Measurements from ENCODE around the gene SRP14. TPM values are rescaled to one million over a fixed set of nuclear protein-coding genes. Genes with fewer than 3 reads are reported as not detected.
A peak's percentile ranks its signal among the peaks of the same experiment; 100 is the strongest.

Gene SRP14
- total RNA-seq = 100 to 1,000 TPM; 173 to 689 (median 318) TPM
- 100 to 1,000 TPM; 352 to 989 (median 549) TPM for polyA plus RNA-seq
- long read RNA-seq, donor 1, transcript SRP14-201 (5 exons, 1,077 nt) = major isoform, 585 of 711 reads
- long read RNA-seq, donor 1, transcript SRP14-205 (4 exons, 578 nt) = minor isoform, 6 of 711 reads
- long read RNA-seq, donor 1, transcript SRP14-204 (4 exons, 780 nt) = minor isoform, 37 of 711 reads
- long read RNA-seq, donor 1, partial matches to known transcripts = 33 of 711 reads
- long read RNA-seq, donor 1, other reads (novel, unspliced or antisense) = 48 of 711 reads
- long read RNA-seq, donor 2, transcript SRP14-205 (4 exons, 578 nt) = minor isoform, 8 of 531 reads
- long read RNA-seq, donor 2, transcript SRP14-201 (5 exons, 1,077 nt) = major isoform, 404 of 531 reads
- long read RNA-seq, donor 2, transcript SRP14-204 (4 exons, 780 nt) = minor isoform, 17 of 531 reads
- long read RNA-seq, donor 2, partial matches to known transcripts = 69 of 531 reads
- long read RNA-seq, donor 2, other reads (novel, unspliced or antisense) = 31 of 531 reads
- long read RNA-seq, donor 3, transcript SRP14-205 (4 exons, 578 nt) = minor isoform, 7 of 561 reads
- long read RNA-seq, donor 3, transcript SRP14-204 (4 exons, 780 nt) = minor isoform, 36 of 561 reads
- long read RNA-seq, donor 3, transcript SRP14-201 (5 exons, 1,077 nt) = major isoform, 444 of 561 reads
- long read RNA-seq, donor 3, partial matches to known transcripts = 21 of 561 reads
- long read RNA-seq, donor 3, other reads (novel, unspliced or antisense) = 52 of 561 reads
- long read RNA-seq, donor 4, transcript SRP14-204 (4 exons, 780 nt) = minor isoform, 7 of 585 reads
- long read RNA-seq, donor 4, transcript SRP14-201 (5 exons, 1,077 nt) = major isoform, 547 of 585 reads
- long read RNA-seq, donor 4, partial matches to known transcripts = 11 of 585 reads
- long read RNA-seq, donor 4, other reads (novel, unspliced or antisense) = 20 of 585 reads
- long read RNA-seq, donor 5, transcript SRP14-201 (5 exons, 1,077 nt) = major isoform, 537 of 562 reads
- long read RNA-seq, donor 5, partial matches to known transcripts = 3 of 562 reads
- long read RNA-seq, donor 5, other reads (novel, unspliced or antisense) = 19 of 562 reads
- long read RNA-seq, donor 6, transcript SRP14-204 (4 exons, 780 nt) = minor isoform, 5 of 494 reads
- long read RNA-seq, donor 6, transcript SRP14-201 (5 exons, 1,077 nt) = major isoform, 464 of 494 reads
- long read RNA-seq, donor 6, partial matches to known transcripts = 2 of 494 reads
- long read RNA-seq, donor 6, other reads (novel, unspliced or antisense) = 23 of 494 reads
- long read RNA-seq, donor 7, transcript SRP14-204 (4 exons, 780 nt) = minor isoform, 23 of 339 reads
- long read RNA-seq, donor 7, transcript SRP14-201 (5 exons, 1,077 nt) = major isoform, 252 of 339 reads
- long read RNA-seq, donor 7, partial matches to known transcripts = 40 of 339 reads
- long read RNA-seq, donor 7, other reads (novel, unspliced or antisense) = 24 of 339 reads
- long read RNA-seq, donor 8, transcript SRP14-204 (4 exons, 780 nt) = minor isoform, 26 of 585 reads
- long read RNA-seq, donor 8, transcript SRP14-201 (5 exons, 1,077 nt) = major isoform, 474 of 585 reads
- long read RNA-seq, donor 8, transcript SRP14-205 (4 exons, 578 nt) = minor isoform, 6 of 585 reads
- long read RNA-seq, donor 8, partial matches to known transcripts = 23 of 585 reads
- long read RNA-seq, donor 8, other reads (novel, unspliced or antisense) = 54 of 585 reads
- long read RNA-seq, donor 9, transcript SRP14-201 (5 exons, 1,077 nt) = major isoform, 326 of 419 reads
- long read RNA-seq, donor 9, transcript SRP14-204 (4 exons, 780 nt) = minor isoform, 19 of 419 reads
- long read RNA-seq, donor 9, partial matches to known transcripts = 33 of 419 reads
- long read RNA-seq, donor 9, other reads (novel, unspliced or antisense) = 36 of 419 reads
- long read RNA-seq, donor 10, transcript SRP14-201 (5 exons, 1,077 nt) = major isoform, 191 of 236 reads
- long read RNA-seq, donor 10, transcript SRP14-204 (4 exons, 780 nt) = minor isoform, 16 of 236 reads
- long read RNA-seq, donor 10, partial matches to known transcripts = 9 of 236 reads
- long read RNA-seq, donor 10, other reads (novel, unspliced or antisense) = 17 of 236 reads

- Histone ChIP-seq H3K27me3 (no peaks in the 10 kb centered on the region), H3K9me3 (replicated peaks in 1 of 3) (no peaks in the 10 kb centered on the region), H3K4me1 (replicated peaks in 1 of 2) (peaks cover 3 to 31% of the 10 kb centered on the region in 2 donors), H3K36me3 (replicated peaks in 1 of 2) (peaks cover 0 to 34% of the 10 kb centered on the region in 2 donors), H3K27ac (peak within 1 kb of the TSS; percentile 71 to 98 (median 95)), H3K4me3 (peak within 1 kb of the TSS; percentile 60 to 97 (median 86))
- DNase-seq = peak; percentile 92 to 97 (median 95)
- intact Hi-C loops (cut with DNase I) = no loop called here
- 0 to 1% (median 1%) methylated on average over 19 to 59 of the region's 59 CpGs for WGBS, 4 donors
- TF ChIP-seq, protein P1, sequence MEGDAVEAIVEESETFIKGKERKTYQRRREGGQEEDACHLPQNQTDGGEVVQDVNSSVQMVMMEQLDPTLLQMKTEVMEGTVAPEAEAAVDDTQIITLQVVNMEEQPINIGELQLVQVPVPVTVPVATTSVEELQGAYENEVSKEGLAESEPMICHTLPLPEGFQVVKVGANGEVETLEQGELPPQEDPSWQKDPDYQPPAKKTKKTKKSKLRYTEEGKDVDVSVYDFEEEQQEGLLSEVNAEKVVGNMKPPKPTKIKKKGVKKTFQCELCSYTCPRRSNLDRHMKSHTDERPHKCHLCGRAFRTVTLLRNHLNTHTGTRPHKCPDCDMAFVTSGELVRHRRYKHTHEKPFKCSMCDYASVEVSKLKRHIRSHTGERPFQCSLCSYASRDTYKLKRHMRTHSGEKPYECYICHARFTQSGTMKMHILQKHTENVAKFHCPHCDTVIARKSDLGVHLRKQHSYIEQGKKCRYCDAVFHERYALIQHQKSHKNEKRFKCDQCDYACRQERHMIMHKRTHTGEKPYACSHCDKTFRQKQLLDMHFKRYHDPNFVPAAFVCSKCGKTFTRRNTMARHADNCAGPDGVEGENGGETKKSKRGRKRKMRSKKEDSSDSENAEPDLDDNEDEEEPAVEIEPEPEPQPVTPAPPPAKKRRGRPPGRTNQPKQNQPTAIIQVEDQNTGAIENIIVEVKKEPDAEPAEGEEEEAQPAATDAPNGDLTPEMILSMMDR (IDR thresholded peaks at IDR 0.05) = peak in 5 of 6 experiments; percentile 18 to 59 (median 47)
- TF ChIP-seq POLR2A (IDR thresholded peaks at IDR 0.05) = peak; percentile 59 to 86
These were observed at the start of gene SRP14 for GRCh38 chr15:40038638-40039543. Gene SRP14, minus strand, starts transcription at chr15:40039181. Its CDS starts 65 bp downstream, at chr15:40039116.

- peak in 5 of 7 donors; percentile 41 to 59 (median 53) for DNase-seq
- H3K9me3 ChIP-seq (replicated peaks in 1 of 3) = no peaks in the 10 kb centered on the region
- H3K4me3 ChIP-seq = no peak overlapping the region
- TF ChIP-seq, protein P1 (IDR thresholded peaks at IDR 0.05) = no peak
- TF ChIP-seq POLR2A (IDR thresholded peaks at IDR 0.05) = no peak
- peaks cover 0 to 3% of the 10 kb centered on the region in 2 donors for H3K36me3 ChIP-seq (replicated peaks in 1 of 2)
- H3K27me3 ChIP-seq = no peaks in the 10 kb centered on the region
- intact Hi-C loops (cut with DNase I) = no loop called here
- 80 to 90% (median 85%) methylated on average over 5 to 9 of the region's 9 CpGs for WGBS, 4 donors
- H3K4me1 ChIP-seq (replicated peaks in 1 of 2) = peaks cover 15 to 31% of the 10 kb centered on the region in 2 donors
- no peak overlapping the region for H3K27ac ChIP-seq
These were observed 49.3 kb upstream of the SRP14 start for GRCh38 chr15:40087991-40088928.

Data from adrenal gland (tissue), 19 donors.